Breast epithelium (tissue), 3 donors: ENCODE measurements around the gene GIGYF2.
"Not testable (repeated sequence)": the region's sequence is repeated elsewhere in the genome, so short reads cannot be mapped to it uniquely, and the experiment has no call there.

ENCODE experiments used
- CTCF ChIP-seq, 3 donors: fragments of 450-650 bp; IDR thresholded peaks; one replicate each; pipeline ENCODE4 v1.5.1; 2016 to 2017; ENCODE audit warnings: antibody characterized with exemption in 3 of 3, mild to moderate bottlenecking in 3 of 3, moderate library complexity in 3 of 3
- POLR2A ChIP-seq: fragments of 450-650 bp; IDR thresholded peaks from one replicate; pipeline ENCODE4 v1.6.1; 2016; ENCODE audit warnings: antibody characterized with exemption, mild to moderate bottlenecking, moderate library complexity
- POLR2AphosphoS5 ChIP-seq, 3 donors: sonication (generic); formaldehyde crosslinking; IDR thresholded peaks; one replicate each; pipeline ENCODE4 v1.6.1; 2017; ENCODE audit warnings: antibody characterized with exemption in 3 of 3

GRCh38 chr2:232685391-232685790 is 11.7 kb upstream of the GIGYF2 start:
- TF ChIP-seq CTCF (IDR thresholded peaks at IDR 0.05); POLR2A; POLR2AphosphoS5 (IDR thresholded peaks at IDR 0.05): not testable (repeated sequence)
